ENCODE measurements around the gene PAXIP1.

PAXIP1 gene

GRCh38 chr7:155027879-155028278 lies 25.0 kb upstream of the PAXIP1 start:
- TF ChIP-seq CTCF (IDR thresholded peaks at IDR 0.05; ENCODE audit: low read depth, low read length, poor library complexity, severe bottlenecking) = no peak
- no peak for TF ChIP-seq EZH2phosphoT487 (IDR thresholded peaks at IDR 0.05; ENCODE audit: borderline replicate concordance, low read length)
- no peaks in the 10 kb centered on the region for H3K79me2 ChIP-seq (ENCODE audit: control insufficient read depth, low read length)

GRCh38 chr7:155021699-155022145 lies 18.8 kb upstream of the PAXIP1 start:
- Histone ChIP-seq H3K36me3 (ENCODE audit: control insufficient read depth, low read length) (no peaks in the 10 kb centered on the region), H3K27me3 (ENCODE audit: control insufficient read depth, low read length) (peaks cover 3% of the 10 kb centered on the region; the same call in 1 of the 2 replicates), H3K4me3 (ENCODE audit: low read length) (no peak overlapping the region), H3K9me3 (ENCODE audit: control insufficient read depth, insufficient read depth, low read length) (no peaks in the 10 kb centered on the region), H3K4me1 (ENCODE audit: control insufficient read depth, low read length) (no peaks in the 10 kb centered on the region), H3K9me2 (replicated peaks; ENCODE audit: control insufficient read depth, low read length) (no peaks in the 10 kb centered on the region; the same call in 1 of the 2 replicates), H3F3A (ENCODE audit: control insufficient read depth, insufficient read depth) (no peaks in the 10 kb centered on the region), H3K27ac (ENCODE audit: low read depth, low read length) (no peak overlapping the region), H3K79me2 (ENCODE audit: control insufficient read depth, low read length) (no peaks in the 10 kb centered on the region), H3K4me2 (ENCODE audit: low read length) (no peak overlapping the region), H4K20me1 (ENCODE audit: control insufficient read depth, insufficient read depth, low read depth, low read length) (no peaks in the 10 kb centered on the region)
- no peak for TF ChIP-seq EZH2phosphoT487 (IDR thresholded peaks at IDR 0.05; ENCODE audit: borderline replicate concordance, low read length)

More at GRCh38 chr7:155027879-155028278, 25.0 kb upstream of the PAXIP1 start:
- Histone ChIP-seq H4K20me1 (ENCODE audit: control insufficient read depth, insufficient read depth, low read depth, low read length) (no peaks in the 10 kb centered on the region), H3K36me3 (ENCODE audit: control insufficient read depth, low read length) (no peaks in the 10 kb centered on the region), H3K4me3 (ENCODE audit: low read length) (no peak overlapping the region), H3F3A (ENCODE audit: control insufficient read depth, insufficient read depth) (no peaks in the 10 kb centered on the region), H3K9me2 (replicated peaks; ENCODE audit: control insufficient read depth, low read length) (no peaks in the 10 kb centered on the region; the same call in 1 of the 2 replicates), H3K4me1 (ENCODE audit: control insufficient read depth, low read length) (no peaks in the 10 kb centered on the region), H3K4me2 (ENCODE audit: low read length) (no peak overlapping the region), H3K27ac (ENCODE audit: low read depth, low read length) (no peak overlapping the region), H3K9me3 (ENCODE audit: control insufficient read depth, insufficient read depth, low read length) (no peaks in the 10 kb centered on the region), H3K27me3 (ENCODE audit: control insufficient read depth, low read length) (0 out of 2 replicates have a peak, but pooled peaks cover 4% of the 10 kb centered on the region)

- Histone ChIP-seq H3K4me1 (ENCODE audit: control insufficient read depth, low read length) (no peaks in the 10 kb centered on the region), H4K20me1 (ENCODE audit: control insufficient read depth, insufficient read depth, low read depth, low read length) (no peaks in the 10 kb centered on the region), H3K27me3 (ENCODE audit: control insufficient read depth, low read length) (peaks cover 3% of the 10 kb centered on the region; the same call in 1 of the 2 replicates), H3K9me3 (ENCODE audit: control insufficient read depth, insufficient read depth, low read length) (no peaks in the 10 kb centered on the region), H3K4me3 (ENCODE audit: low read length) (no peak overlapping the region), H3K9me2 (replicated peaks; ENCODE audit: control insufficient read depth, low read length) (no peaks in the 10 kb centered on the region; the same call in 1 of the 2 replicates), H3K36me3 (ENCODE audit: control insufficient read depth, low read length) (no peaks in the 10 kb centered on the region), H3K4me2 (ENCODE audit: low read length) (no peak overlapping the region), H3K79me2 (ENCODE audit: control insufficient read depth, low read length) (no peaks in the 10 kb centered on the region), H3F3A (ENCODE audit: control insufficient read depth, insufficient read depth) (no peaks in the 10 kb centered on the region), H3K27ac (ENCODE audit: low read depth, low read length) (no peak overlapping the region)
- TF ChIP-seq CTCF (IDR thresholded peaks at IDR 0.05; ENCODE audit: low read depth, low read length, poor library complexity, severe bottlenecking) (no peak), EZH2phosphoT487 (IDR thresholded peaks at IDR 0.05; ENCODE audit: borderline replicate concordance, low read length) (no peak)
These were observed 18.1 kb upstream of the PAXIP1 start for GRCh38 chr7:155020996-155021395.

- TF ChIP-seq CTCF (IDR thresholded peaks at IDR 0.05; ENCODE audit: low read depth, low read length, poor library complexity, severe bottlenecking) (no peak), EZH2phosphoT487 (IDR thresholded peaks at IDR 0.05; ENCODE audit: borderline replicate concordance, low read length) (no peak)
- Histone ChIP-seq H3K9me2 (replicated peaks; ENCODE audit: control insufficient read depth, low read length) (no peaks in the 10 kb centered on the region), H3K79me2 (ENCODE audit: control insufficient read depth, low read length) (no peaks in the 10 kb centered on the region), H3K4me2 (ENCODE audit: low read length) (no peak overlapping the region), H3K36me3 (ENCODE audit: control insufficient read depth, low read length) (no peaks in the 10 kb centered on the region), H3K4me3 (ENCODE audit: low read length) (no peak overlapping the region), H3F3A (ENCODE audit: control insufficient read depth, insufficient read depth) (no peaks in the 10 kb centered on the region), H3K9me3 (ENCODE audit: control insufficient read depth, insufficient read depth, low read length) (no peaks in the 10 kb centered on the region), H3K4me1 (ENCODE audit: control insufficient read depth, low read length) (no peaks in the 10 kb centered on the region), H3K27me3 (ENCODE audit: control insufficient read depth, low read length) (peaks cover 3% of the 10 kb centered on the region; the same call in 1 of the 2 replicates), H4K20me1 (ENCODE audit: control insufficient read depth, insufficient read depth, low read depth, low read length) (no peaks in the 10 kb centered on the region), H3K27ac (ENCODE audit: low read depth, low read length) (no peak overlapping the region)
These were observed 14.9 kb upstream of the PAXIP1 start for GRCh38 chr7:155017834-155018233.
